Fibroblast of lung (primary cell): Measurements from ENCODE around the gene KCNMA1.

Experiments used
- EZH2 ChIP-seq: IDR thresholded peaks from 2 replicates; pipeline ENCODE4 v1.5.1; 2012; ENCODE audit warnings: low read length, control low read depth, mild to moderate bottlenecking; ENCODE audit errors: missing control alignments
- TF ChIP-seq, protein P1 (sequence below), 2 donors: IDR thresholded peaks in 1 of 2; conservative IDR thresholded peaks in 1 of 2; 1 replicate in 1 of 2; 2 replicates in 1 of 2; pipeline ENCODE4 v1.5.1; 2011 to 2012; ENCODE audit warnings: low read length in 2 of 2, control low read depth in 1 of 2, inconsistent platforms in 1 of 2, low read depth in 1 of 2, mild to moderate bottlenecking in 1 of 2

DNA sequence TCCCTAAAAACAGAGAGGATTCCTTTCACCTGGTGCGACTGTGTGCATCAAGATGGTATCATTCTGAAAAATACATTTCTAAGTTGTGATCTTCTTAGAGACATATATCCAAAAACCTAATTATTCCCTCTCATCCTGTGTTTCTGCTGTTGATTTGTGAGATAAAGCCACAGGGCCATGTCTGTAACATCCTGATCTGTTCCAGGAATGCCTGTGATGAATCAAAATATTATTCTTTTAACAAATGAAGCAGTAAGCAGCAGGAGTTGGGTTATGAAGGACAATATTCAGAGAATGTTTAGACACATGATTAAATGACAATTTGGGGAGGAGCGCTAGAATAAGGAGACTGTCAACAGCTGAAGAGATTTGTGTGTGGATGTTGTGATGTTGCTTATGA is 731.4 kb downstream of the KCNMA1 start:
- TF ChIP-seq, protein P1, sequence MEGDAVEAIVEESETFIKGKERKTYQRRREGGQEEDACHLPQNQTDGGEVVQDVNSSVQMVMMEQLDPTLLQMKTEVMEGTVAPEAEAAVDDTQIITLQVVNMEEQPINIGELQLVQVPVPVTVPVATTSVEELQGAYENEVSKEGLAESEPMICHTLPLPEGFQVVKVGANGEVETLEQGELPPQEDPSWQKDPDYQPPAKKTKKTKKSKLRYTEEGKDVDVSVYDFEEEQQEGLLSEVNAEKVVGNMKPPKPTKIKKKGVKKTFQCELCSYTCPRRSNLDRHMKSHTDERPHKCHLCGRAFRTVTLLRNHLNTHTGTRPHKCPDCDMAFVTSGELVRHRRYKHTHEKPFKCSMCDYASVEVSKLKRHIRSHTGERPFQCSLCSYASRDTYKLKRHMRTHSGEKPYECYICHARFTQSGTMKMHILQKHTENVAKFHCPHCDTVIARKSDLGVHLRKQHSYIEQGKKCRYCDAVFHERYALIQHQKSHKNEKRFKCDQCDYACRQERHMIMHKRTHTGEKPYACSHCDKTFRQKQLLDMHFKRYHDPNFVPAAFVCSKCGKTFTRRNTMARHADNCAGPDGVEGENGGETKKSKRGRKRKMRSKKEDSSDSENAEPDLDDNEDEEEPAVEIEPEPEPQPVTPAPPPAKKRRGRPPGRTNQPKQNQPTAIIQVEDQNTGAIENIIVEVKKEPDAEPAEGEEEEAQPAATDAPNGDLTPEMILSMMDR (conservative IDR thresholded peaks at IDR 0.05 in 1 of 2, IDR thresholded peaks at IDR 0.05 in 1 of 2; ENCODE audit: low read depth in 1 of 2, low read length in 2 of 2), result no peak
- no peak for TF ChIP-seq EZH2
